Liver (tissue), 9 donors: Measurements from ENCODE around the gene CHIC2. TPM values are rescaled to one million over a fixed set of nuclear protein-coding genes. Genes with fewer than 3 reads are reported as not detected.

Experiments
- DNase-seq: peaks from one replicate; pipeline ENCODE4 v3.0.0-alpha.2; 2017; ENCODE audit warnings: low spot score
- H3K27ac ChIP-seq, 2 donors: one replicate each; pipeline ENCODE4 v1.7.0; 2013; ENCODE audit warnings: inconsistent platforms in 2 of 2, low read length in 2 of 2, control low read depth in 1 of 2, low read depth in 1 of 2, mild to moderate bottlenecking in 1 of 2
- H3K27me3 ChIP-seq, 4 donors: one replicate each; pipeline versions ENCODE4 v1.6.1 to v1.7.0; 2013; ENCODE audit warnings: low read length in 3 of 4, inconsistent platforms in 1 of 4, mild to moderate bottlenecking in 1 of 4, moderate library complexity in 1 of 4; ENCODE audit not compliant: control insufficient read depth in 4 of 4, insufficient read depth in 4 of 4
- H3K36me3 ChIP-seq, 4 donors: one replicate each; pipeline versions ENCODE4 v1.6.1 to v1.7.0; 2013; ENCODE audit warnings: low read length in 3 of 4, mild to moderate bottlenecking in 3 of 4, low read depth in 1 of 4, moderate library complexity in 1 of 4; ENCODE audit not compliant: control insufficient read depth in 4 of 4, insufficient read depth in 3 of 4
- H3K4me1 ChIP-seq, 4 donors: one replicate each; pipeline versions ENCODE4 v1.6.1 to v1.7.0; 2013; ENCODE audit warnings: low read length in 3 of 4, mild to moderate bottlenecking in 3 of 4, moderate library complexity in 1 of 4; ENCODE audit not compliant: control insufficient read depth in 4 of 4, insufficient read depth in 4 of 4
- H3K4me3 ChIP-seq, 3 donors: one replicate each; pipeline versions ENCODE4 v1.6.1 to v1.7.0; 2013; ENCODE audit warnings: low read length in 3 of 3, control low read depth in 1 of 3, low read depth in 1 of 3, mild to moderate bottlenecking in 1 of 3
- H3K9ac ChIP-seq, 2 donors: one replicate each; pipeline ENCODE4 v1.7.0; 2013; ENCODE audit warnings: low read length in 2 of 2, mild to moderate bottlenecking in 2 of 2, moderate library complexity in 2 of 2, control low read depth in 1 of 2, low read depth in 1 of 2
- H3K9me3 ChIP-seq, 4 donors: one replicate each; pipeline versions ENCODE4 v1.6.1 to v1.7.0; 2013; ENCODE audit warnings: low read length in 3 of 4; ENCODE audit not compliant: control insufficient read depth in 4 of 4
- EGR1 ChIP-seq, 2 donors: IDR thresholded peaks; 2 replicates each; pipeline ENCODE4 v1.6.1; 2016 to 2018; ENCODE audit warnings: antibody characterized with exemption in 2 of 2, low read depth in 2 of 2
- FOXA1 ChIP-seq: IDR thresholded peaks from 2 replicates; pipeline ENCODE4 v1.6.1; 2016; ENCODE audit warnings: antibody characterized with exemption
- FOXA2 ChIP-seq: IDR thresholded peaks from 2 replicates; pipeline ENCODE4 v1.6.1; 2016; ENCODE audit warnings: antibody characterized with exemption
- GABPA ChIP-seq, 2 donors: IDR thresholded peaks in 1 of 2; conservative IDR thresholded peaks in 1 of 2; 2 replicates each; pipeline ENCODE4 v1.6.1; 2016; ENCODE audit warnings: antibody characterized with exemption in 2 of 2, mild to moderate bottlenecking in 1 of 2, moderate library complexity in 1 of 2
- HNF4A ChIP-seq, 2 donors: conservative IDR thresholded peaks; 2 replicates each; pipeline ENCODE4 v1.6.1; 2016; ENCODE audit warnings: antibody characterized with exemption in 2 of 2, mild to moderate bottlenecking in 2 of 2
- HNF4G ChIP-seq: IDR thresholded peaks from 2 replicates; pipeline ENCODE4 v1.6.1; 2016; ENCODE audit warnings: antibody characterized with exemption
- JUND ChIP-seq, 2 donors: IDR thresholded peaks; 2 replicates each; pipeline ENCODE4 v1.6.1; 2016; ENCODE audit warnings: antibody characterized with exemption in 2 of 2
- NR2F2 ChIP-seq: IDR thresholded peaks from 2 replicates; pipeline ENCODE4 v1.6.1; 2016; ENCODE audit warnings: antibody characterized with exemption
- RAD21 ChIP-seq, 2 donors: IDR thresholded peaks; 2 replicates each; pipeline ENCODE4 v1.6.1; 2016; ENCODE audit warnings: antibody characterized with exemption in 2 of 2, mild to moderate bottlenecking in 2 of 2
- RXRA ChIP-seq, 2 donors: IDR thresholded peaks; 2 replicates each; pipeline ENCODE4 v1.6.1; 2017 to 2018; ENCODE audit warnings: antibody characterized with exemption in 2 of 2, mild to moderate bottlenecking in 1 of 2
- SP1 ChIP-seq: IDR thresholded peaks from 2 replicates; pipeline ENCODE4 v1.6.1; 2018; ENCODE audit warnings: antibody characterized with exemption, mild to moderate bottlenecking
- TAF1 ChIP-seq: conservative IDR thresholded peaks from 2 replicates; pipeline ENCODE4 v1.6.1; 2016; ENCODE audit warnings: antibody characterized with exemption, mild to moderate bottlenecking
- YY1 ChIP-seq: IDR thresholded peaks from 2 replicates; pipeline ENCODE4 v1.6.1; 2016; ENCODE audit warnings: antibody characterized with exemption, mild to moderate bottlenecking
- WGBS: extraction: QIAGEN DNeasy Blood & Tissue Kit; methylation state at CpG from one replicate; pipeline ENCODE4 v1.1.7; 2013; 5-methylcytosine and 5-hydroxymethylcytosine counted together
- polyA plus RNA-seq, 2 donors: library from polyadenylated mRNA; stranded (reverse) in 1 of 2; unstranded in 1 of 2; fragments of 200-250 nt in 1 of 2; fragments of >200 nt in 1 of 2; fragmentation: Nextera tagmentation in 1 of 2; extraction: Ambion mirVana in 1 of 2; gene quantifications; one replicate each; pipeline versions ENCODE4 v1.2.1 to v1.2.3, GENCODE V29; 2013 to 2015
- total RNA-seq, 2 donors: library from RNA; depleted of rRNA; stranded (reverse); fragments of >200 nt; gene quantifications; one replicate each; pipeline ENCODE4 v1.2.3, GENCODE V29; 2014
- TF ChIP-seq, protein P1 (sequence below): IDR thresholded peaks from 2 replicates; pipeline ENCODE4 v1.6.1; 2016; ENCODE audit warnings: antibody characterized with exemption
- TF ChIP-seq, protein P2 (sequence below): IDR thresholded peaks from 2 replicates; pipeline ENCODE4 v1.6.1; 2016; ENCODE audit warnings: antibody characterized with exemption
- TF ChIP-seq, protein P3 (sequence below): fragments of 150-350 bp; IDR thresholded peaks from 2 replicates; pipeline ENCODE4 v1.5.1; 2017; ENCODE audit warnings: improper control_type of control experiment, low read depth, low read length; ENCODE audit not compliant: missing input control
- TF ChIP-seq, protein P4 (sequence below): IDR thresholded peaks from 2 replicates; pipeline ENCODE4 v1.6.1; 2016; ENCODE audit warnings: antibody characterized with exemption
- TF ChIP-seq, protein P5 (sequence below): IDR thresholded peaks from 2 replicates; pipeline ENCODE4 v1.6.1; 2016; ENCODE audit warnings: antibody characterized with exemption, mild to moderate bottlenecking
- donor health status: healthy.
- donor health status: healthy.
- donor health status: healthy.
- donor health status: healthy.
- donor health status: healthy.

Gene CHIC2
- total and polyA plus RNA-seq, 4 donors = 9.3 to 26.2 (median 18.4) TPM

DNA sequence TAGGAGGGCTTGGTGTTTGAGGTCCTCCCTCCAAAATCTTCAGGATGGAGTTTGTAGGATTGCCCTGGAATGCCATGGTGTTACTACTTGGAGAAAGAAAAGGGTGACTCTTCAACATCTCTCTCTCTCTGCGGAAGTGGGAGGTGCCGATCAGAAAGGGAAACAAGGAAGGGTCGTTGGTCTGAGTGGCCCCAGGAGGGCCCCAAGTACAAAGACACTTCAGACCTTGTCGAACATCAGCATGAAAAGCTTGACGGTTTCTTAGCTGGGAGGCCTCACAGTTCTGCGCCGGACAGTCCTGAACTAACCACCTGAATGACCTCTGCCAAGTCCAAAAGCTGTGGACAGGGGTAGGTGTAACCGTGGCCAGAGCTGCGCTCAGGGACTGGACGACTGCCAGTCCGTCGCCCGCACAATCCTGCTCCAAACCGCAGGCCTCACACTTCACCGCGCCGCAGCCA lies 34.9 kb upstream of the CHIC2 start:
- Histone ChIP-seq H3K27me3 (peaks cover 2 to 28% (median 8%) of the 10 kb centered on the region in 4 donors), H3K9ac (no peak overlapping the region), H3K36me3 (no peaks in the 10 kb centered on the region), H3K4me1 (peaks cover 13 to 41% (median 32%) of the 10 kb centered on the region in 4 donors), H3K4me3 (peak overlapping the region in 1 of 3 donors; percentile 44), H3K27ac (no peak overlapping the region), H3K9me3 (no peaks in the 10 kb centered on the region)
- no peak for DNase-seq
- 3% methylated on average over 17 of the region's 17 CpGs for WGBS
- TF ChIP-seq HNF4A (conservative IDR thresholded peaks at IDR 0.05) = peak in 1 of 2 donors; percentile 11
- TF ChIP-seq, protein P1, sequence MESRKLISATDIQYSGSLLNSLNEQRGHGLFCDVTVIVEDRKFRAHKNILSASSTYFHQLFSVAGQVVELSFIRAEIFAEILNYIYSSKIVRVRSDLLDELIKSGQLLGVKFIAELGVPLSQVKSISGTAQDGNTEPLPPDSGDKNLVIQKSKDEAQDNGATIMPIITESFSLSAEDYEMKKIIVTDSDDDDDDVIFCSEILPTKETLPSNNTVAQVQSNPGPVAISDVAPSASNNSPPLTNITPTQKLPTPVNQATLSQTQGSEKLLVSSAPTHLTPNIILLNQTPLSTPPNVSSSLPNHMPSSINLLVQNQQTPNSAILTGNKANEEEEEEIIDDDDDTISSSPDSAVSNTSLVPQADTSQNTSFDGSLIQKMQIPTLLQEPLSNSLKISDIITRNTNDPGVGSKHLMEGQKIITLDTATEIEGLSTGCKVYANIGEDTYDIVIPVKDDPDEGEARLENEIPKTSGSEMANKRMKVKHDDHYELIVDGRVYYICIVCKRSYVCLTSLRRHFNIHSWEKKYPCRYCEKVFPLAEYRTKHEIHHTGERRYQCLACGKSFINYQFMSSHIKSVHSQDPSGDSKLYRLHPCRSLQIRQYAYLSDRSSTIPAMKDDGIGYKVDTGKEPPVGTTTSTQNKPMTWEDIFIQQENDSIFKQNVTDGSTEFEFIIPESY = no peak
- TF ChIP-seq, protein P2, sequence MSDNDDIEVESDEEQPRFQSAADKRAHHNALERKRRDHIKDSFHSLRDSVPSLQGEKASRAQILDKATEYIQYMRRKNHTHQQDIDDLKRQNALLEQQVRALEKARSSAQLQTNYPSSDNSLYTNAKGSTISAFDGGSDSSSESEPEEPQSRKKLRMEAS = no peak
- TF ChIP-seq TAF1 = no peak

DNA sequence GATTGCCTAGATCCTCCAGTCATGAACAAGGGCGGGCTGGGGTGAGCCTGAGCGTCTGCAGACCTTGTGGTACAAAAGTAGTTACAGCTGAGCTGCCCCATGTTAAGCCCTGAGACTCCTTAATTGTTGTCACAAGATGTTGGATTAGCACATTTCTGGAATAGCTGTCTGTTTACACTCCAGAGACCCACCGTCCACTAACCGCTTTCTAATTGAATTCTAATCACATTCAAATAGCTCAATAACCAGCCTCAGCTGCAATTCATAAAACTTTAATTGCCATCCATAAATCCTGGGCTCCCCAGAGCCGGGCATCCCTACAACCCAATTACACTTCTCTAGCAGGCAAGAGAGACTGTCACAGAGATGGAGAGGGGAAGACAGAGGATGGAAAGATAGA lies 34.0 kb upstream of the CHIC2 start:
- H3K9ac ChIP-seq = no peak overlapping the region
- WGBS = 36% methylated on average over 5 of the region's 5 CpGs
- peaks cover 0 to 28% (median 8%) of the 10 kb centered on the region in 4 donors for H3K27me3 ChIP-seq
- peaks cover 13 to 32% (median 25%) of the 10 kb centered on the region in 4 donors for H3K4me1 ChIP-seq
- H3K36me3 ChIP-seq = no peaks in the 10 kb centered on the region
- no peaks in the 10 kb centered on the region for H3K9me3 ChIP-seq
- no peak overlapping the region for H3K27ac ChIP-seq
- TF ChIP-seq, protein P3, sequence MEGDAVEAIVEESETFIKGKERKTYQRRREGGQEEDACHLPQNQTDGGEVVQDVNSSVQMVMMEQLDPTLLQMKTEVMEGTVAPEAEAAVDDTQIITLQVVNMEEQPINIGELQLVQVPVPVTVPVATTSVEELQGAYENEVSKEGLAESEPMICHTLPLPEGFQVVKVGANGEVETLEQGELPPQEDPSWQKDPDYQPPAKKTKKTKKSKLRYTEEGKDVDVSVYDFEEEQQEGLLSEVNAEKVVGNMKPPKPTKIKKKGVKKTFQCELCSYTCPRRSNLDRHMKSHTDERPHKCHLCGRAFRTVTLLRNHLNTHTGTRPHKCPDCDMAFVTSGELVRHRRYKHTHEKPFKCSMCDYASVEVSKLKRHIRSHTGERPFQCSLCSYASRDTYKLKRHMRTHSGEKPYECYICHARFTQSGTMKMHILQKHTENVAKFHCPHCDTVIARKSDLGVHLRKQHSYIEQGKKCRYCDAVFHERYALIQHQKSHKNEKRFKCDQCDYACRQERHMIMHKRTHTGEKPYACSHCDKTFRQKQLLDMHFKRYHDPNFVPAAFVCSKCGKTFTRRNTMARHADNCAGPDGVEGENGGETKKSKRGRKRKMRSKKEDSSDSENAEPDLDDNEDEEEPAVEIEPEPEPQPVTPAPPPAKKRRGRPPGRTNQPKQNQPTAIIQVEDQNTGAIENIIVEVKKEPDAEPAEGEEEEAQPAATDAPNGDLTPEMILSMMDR = no peak
- TF ChIP-seq SP1 (no peak), GABPA (IDR thresholded peaks at IDR 0.05 in 1 of 2, conservative IDR thresholded peaks at IDR 0.05 in 1 of 2) (no peak), RAD21 (IDR thresholded peaks at IDR 0.05) (no peak), EGR1 (IDR thresholded peaks at IDR 0.05; ENCODE audit: low read depth in 2 of 2) (no peak), HNF4G (no peak), NR2F2 (no peak), RXRA (IDR thresholded peaks at IDR 0.05) (no peak), YY1 (no peak), JUND (IDR thresholded peaks at IDR 0.05) (no peak), TAF1 (no peak), FOXA1 (no peak), FOXA2 (no peak)
- TF ChIP-seq, protein P4, sequence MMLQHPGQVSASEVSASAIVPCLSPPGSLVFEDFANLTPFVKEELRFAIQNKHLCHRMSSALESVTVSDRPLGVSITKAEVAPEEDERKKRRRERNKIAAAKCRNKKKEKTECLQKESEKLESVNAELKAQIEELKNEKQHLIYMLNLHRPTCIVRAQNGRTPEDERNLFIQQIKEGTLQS = no peak
- TF ChIP-seq, protein P2 = no peak
- TF ChIP-seq, protein P5, sequence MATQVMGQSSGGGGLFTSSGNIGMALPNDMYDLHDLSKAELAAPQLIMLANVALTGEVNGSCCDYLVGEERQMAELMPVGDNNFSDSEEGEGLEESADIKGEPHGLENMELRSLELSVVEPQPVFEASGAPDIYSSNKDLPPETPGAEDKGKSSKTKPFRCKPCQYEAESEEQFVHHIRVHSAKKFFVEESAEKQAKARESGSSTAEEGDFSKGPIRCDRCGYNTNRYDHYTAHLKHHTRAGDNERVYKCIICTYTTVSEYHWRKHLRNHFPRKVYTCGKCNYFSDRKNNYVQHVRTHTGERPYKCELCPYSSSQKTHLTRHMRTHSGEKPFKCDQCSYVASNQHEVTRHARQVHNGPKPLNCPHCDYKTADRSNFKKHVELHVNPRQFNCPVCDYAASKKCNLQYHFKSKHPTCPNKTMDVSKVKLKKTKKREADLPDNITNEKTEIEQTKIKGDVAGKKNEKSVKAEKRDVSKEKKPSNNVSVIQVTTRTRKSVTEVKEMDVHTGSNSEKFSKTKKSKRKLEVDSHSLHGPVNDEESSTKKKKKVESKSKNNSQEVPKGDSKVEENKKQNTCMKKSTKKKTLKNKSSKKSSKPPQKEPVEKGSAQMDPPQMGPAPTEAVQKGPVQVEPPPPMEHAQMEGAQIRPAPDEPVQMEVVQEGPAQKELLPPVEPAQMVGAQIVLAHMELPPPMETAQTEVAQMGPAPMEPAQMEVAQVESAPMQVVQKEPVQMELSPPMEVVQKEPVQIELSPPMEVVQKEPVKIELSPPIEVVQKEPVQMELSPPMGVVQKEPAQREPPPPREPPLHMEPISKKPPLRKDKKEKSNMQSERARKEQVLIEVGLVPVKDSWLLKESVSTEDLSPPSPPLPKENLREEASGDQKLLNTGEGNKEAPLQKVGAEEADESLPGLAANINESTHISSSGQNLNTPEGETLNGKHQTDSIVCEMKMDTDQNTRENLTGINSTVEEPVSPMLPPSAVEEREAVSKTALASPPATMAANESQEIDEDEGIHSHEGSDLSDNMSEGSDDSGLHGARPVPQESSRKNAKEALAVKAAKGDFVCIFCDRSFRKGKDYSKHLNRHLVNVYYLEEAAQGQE = no peak
- TF ChIP-seq, protein P1 = no peak
- no peak for DNase-seq
- no peak overlapping the region for H3K4me3 ChIP-seq
